BLaER1 treated with 17β-estradiol and CSF1 and Interleukin-3, amounts not matched to agents 10 nM and 100 nM (cell line): ENCODE data around the gene HNRNPH1.

ENCODE experiments used
- H3K27ac ChIP-seq, 11 experiments: shearing (Covaris generic); formaldehyde crosslinking; 2 replicates each; pipeline ENCODE4 v1.8.1; 2022
- H3K27me3 ChIP-seq, 11 experiments: shearing (Covaris generic); formaldehyde crosslinking; 2 replicates each; pipeline ENCODE4 v1.8.1; 2022
- H3K36me3 ChIP-seq, 11 experiments: shearing (Covaris generic); formaldehyde crosslinking; 2 replicates each; pipeline ENCODE4 v1.8.1; 2022
- H3K4me1 ChIP-seq, 10 experiments: shearing (Covaris generic); formaldehyde crosslinking; 2 replicates each; pipeline ENCODE4 v1.8.1; 2022
- H3K4me2 ChIP-seq, 11 experiments: shearing (Covaris generic); formaldehyde crosslinking; 2 replicates each; pipeline ENCODE4 v1.8.1; 2022
- H3K4me3 ChIP-seq, 10 experiments: shearing (Covaris generic); formaldehyde crosslinking; 2 replicates each; pipeline ENCODE4 v1.8.1; 2022
- H3K9ac ChIP-seq, 11 experiments: shearing (Covaris generic); formaldehyde crosslinking; 2 replicates each; pipeline ENCODE4 v1.8.1; 2022
- H3K9me3 ChIP-seq, 11 experiments: shearing (Covaris generic); formaldehyde crosslinking; replicated peaks in 1 of 11; 2 replicates each; pipeline ENCODE4 v1.8.1; 2022
- H4K20me1 ChIP-seq, 11 experiments: shearing (Covaris generic); formaldehyde crosslinking; 2 replicates each; pipeline ENCODE4 v1.8.1; 2022
- Cebpa-rat ChIP-seq, 11 experiments: shearing (Covaris generic); IDR thresholded peaks; 2 replicates each; pipeline ENCODE4 v1.8.1; 2022

HNRNPH1 gene

GRCh38 chr5:179599973-179600372 is 23.5 kb downstream of the HNRNPH1 start:
- no peaks in the 10 kb centered on the region for H3K9me3 ChIP-seq
- H4K20me1 ChIP-seq, result peaks cover 0 to 44% (median 12%) of the 10 kb centered on the region in 11 experiments; a peak in 17 of 22 replicates
- H3K9ac ChIP-seq, result no peak overlapping the region
- peaks cover 0 to 7% (median 0%) of the 10 kb centered on the region in 10 experiments; a peak in 6 of 20 replicates for H3K4me1 ChIP-seq
- no peak overlapping the region for H3K27ac ChIP-seq
- TF ChIP-seq Cebpa-rat (IDR thresholded peaks at IDR 0.05), result no peak
- no peak overlapping the region for H3K4me2 ChIP-seq
- H3K27me3 ChIP-seq, result no peaks in the 10 kb centered on the region
- no peak overlapping the region for H3K4me3 ChIP-seq
- peaks cover 75 to 99% (median 89%) of the 10 kb centered on the region in 11 experiments for H3K36me3 ChIP-seq

DNA sequence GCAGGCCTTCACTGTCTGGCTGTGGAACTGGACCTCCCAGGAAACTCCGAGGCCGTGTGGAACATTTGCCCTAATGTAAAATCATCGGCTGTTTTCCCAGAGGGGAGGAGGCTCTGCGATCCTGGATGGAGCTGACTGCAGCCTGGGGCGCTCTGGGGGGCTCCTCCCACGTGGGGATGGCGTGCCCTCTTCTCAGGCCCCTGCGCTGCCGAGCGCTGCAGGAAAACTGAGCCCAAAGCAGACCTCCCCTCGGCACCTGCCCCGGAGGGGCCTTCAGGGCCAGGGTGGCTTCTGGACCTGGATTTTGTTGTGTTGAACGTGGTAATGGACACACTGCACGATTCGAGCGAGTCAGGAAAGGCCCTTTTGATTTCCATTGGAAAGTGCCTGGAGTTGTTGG is 23.9 kb downstream of the HNRNPH1 start:
- TF ChIP-seq Cebpa-rat (IDR thresholded peaks at IDR 0.05), result no peak
- Histone ChIP-seq H3K36me3 (peaks cover 78 to 99% (median 89%) of the 10 kb centered on the region in 11 experiments), H4K20me1 (peaks cover 0 to 40% (median 10%) of the 10 kb centered on the region in 11 experiments; a peak in 12 of 22 replicates)

GRCh38 chr5:179599100-179599499 is 24.4 kb downstream of the HNRNPH1 start:
- Histone ChIP-seq H3K9ac (no peak overlapping the region), H3K4me2 (no peak overlapping the region), H3K36me3 (peaks cover 81 to 99% (median 89%) of the 10 kb centered on the region in 11 experiments), H3K27ac (no peak overlapping the region), H3K9me3 (no peaks in the 10 kb centered on the region), H3K4me1 (peaks cover 0 to 7% (median 0%) of the 10 kb centered on the region in 10 experiments; a peak in 5 of 20 replicates), H4K20me1 (peaks cover 0 to 38% (median 9%) of the 10 kb centered on the region in 11 experiments; a peak in 12 of 22 replicates), H3K27me3 (no peaks in the 10 kb centered on the region), H3K4me3 (no peak overlapping the region)
- no peak for TF ChIP-seq Cebpa-rat (IDR thresholded peaks at IDR 0.05)

More for the DNA sequence above, 23.9 kb downstream of the HNRNPH1 start:
- Histone ChIP-seq H3K27ac (no peak overlapping the region), H3K4me1 (peaks cover 0 to 7% (median 0%) of the 10 kb centered on the region in 10 experiments; a peak in 6 of 20 replicates), H3K27me3 (no peaks in the 10 kb centered on the region), H3K9ac (no peak overlapping the region), H3K4me2 (no peak overlapping the region), H3K9me3 (no peaks in the 10 kb centered on the region), H3K4me3 (no peak overlapping the region)

DNA sequence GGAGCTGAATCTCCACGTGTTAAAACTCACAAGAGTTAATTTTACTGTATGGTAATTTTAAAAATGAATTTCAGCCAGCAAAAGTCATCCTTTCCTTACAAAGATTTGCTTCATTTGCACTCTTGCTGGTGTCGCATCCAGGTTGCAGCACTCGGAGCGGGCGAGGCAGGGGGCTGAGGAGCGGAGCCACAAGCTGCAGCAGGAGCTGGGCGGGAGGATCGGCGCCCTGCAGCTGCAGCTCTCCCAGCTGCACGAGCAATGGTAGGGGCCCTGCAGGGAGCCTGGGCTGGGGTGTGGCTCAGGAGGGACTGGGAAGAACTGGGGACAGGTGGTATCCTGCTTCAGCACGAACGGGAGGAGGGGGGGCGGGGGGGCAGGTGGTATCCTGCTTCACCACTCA is 27.1 kb downstream of the HNRNPH1 start:
- Histone ChIP-seq H3K4me1 (peaks cover 0 to 7% (median 0%) of the 10 kb centered on the region in 10 experiments; a peak in 5 of 20 replicates), H3K4me3 (no peak overlapping the region), H3K27me3 (no peaks in the 10 kb centered on the region), H3K4me2 (no peak overlapping the region), H4K20me1 (peaks cover 0 to 30% (median 8%) of the 10 kb centered on the region in 11 experiments; a peak in 10 of 22 replicates), H3K36me3 (peaks cover 94 to 100% (median 97%) of the 10 kb centered on the region in 11 experiments), H3K27ac (no peak overlapping the region), H3K9ac (no peak overlapping the region), H3K9me3 (no peaks in the 10 kb centered on the region)
- no peak for TF ChIP-seq Cebpa-rat (IDR thresholded peaks at IDR 0.05)

- Histone ChIP-seq H3K36me3 (peaks cover 92 to 100% (median 98%) of the 10 kb centered on the region in 11 experiments), H3K4me3 (no peak overlapping the region), H3K4me1 (peaks cover 0 to 7% (median 0%) of the 10 kb centered on the region in 10 experiments; a peak in 5 of 20 replicates), H3K27me3 (no peaks in the 10 kb centered on the region), H3K9me3 (no peaks in the 10 kb centered on the region), H3K4me2 (no peak overlapping the region), H4K20me1 (peaks cover 0 to 29% (median 8%) of the 10 kb centered on the region in 11 experiments; a peak in 10 of 22 replicates), H3K27ac (no peak overlapping the region), H3K9ac (no peak overlapping the region)
- no peak for TF ChIP-seq Cebpa-rat (IDR thresholded peaks at IDR 0.05)
Observed at GRCh38 chr5:179595916-179596315, 27.6 kb downstream of the HNRNPH1 start.

DNA sequence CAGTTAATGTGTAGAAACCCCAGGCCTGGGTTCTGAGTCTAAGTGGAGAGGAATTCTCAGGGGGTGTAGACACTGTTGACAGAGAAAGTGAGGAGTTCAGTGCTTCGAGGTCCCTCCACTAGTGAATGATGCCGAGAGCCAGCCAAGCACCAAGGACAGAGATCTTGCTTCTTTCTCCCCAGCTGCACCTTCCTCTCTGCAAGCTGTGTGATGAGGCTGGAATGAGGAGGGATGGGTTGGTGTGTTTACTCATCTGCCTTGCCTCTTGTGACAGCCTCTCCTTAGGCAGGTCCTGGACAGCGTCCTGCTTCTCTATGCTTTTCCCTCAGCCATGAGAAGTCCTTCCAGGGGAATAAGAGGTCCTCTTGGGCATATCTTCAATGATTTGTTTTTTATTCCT is 35.3 kb downstream of the HNRNPH1 start:
- Histone ChIP-seq H4K20me1 (no peaks in the 10 kb centered on the region), H3K9me3 (no peaks in the 10 kb centered on the region), H3K36me3 (peaks cover 78 to 95% (median 89%) of the 10 kb centered on the region in 11 experiments), H3K4me3 (no peak overlapping the region), H3K27me3 (no peaks in the 10 kb centered on the region), H3K4me1 (peaks cover 0 to 11% (median 0%) of the 10 kb centered on the region in 10 experiments; a peak in 1 of 20 replicates), H3K9ac (no peak overlapping the region), H3K27ac (no peak overlapping the region), H3K4me2 (no peak overlapping the region)
- no peak for TF ChIP-seq Cebpa-rat (IDR thresholded peaks at IDR 0.05)

DNA sequence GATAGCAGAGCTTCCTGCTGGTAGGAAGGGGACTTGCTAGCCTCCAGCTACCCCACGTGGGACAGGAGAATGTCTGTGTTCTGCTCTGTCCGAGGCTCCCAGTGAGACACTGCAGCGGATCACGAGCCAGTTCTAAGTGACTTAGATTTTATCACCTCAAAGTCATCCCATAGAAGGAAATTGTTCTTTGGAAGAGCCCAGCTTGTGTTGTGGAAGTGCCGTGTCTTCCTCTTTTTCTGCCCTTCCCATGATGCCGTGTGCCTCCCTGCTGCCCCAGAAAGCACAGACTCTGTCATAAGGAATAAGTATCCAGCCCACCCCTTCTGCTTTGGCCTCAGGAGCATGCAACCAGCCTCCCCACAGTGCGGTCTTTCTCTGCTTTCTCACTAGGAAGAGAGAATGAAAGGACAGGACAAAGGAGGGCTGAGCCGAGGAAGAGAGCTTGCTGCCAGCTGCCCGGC is 37.5 kb downstream of the HNRNPH1 start:
- H3K27me3 ChIP-seq, result no peaks in the 10 kb centered on the region
- no peaks in the 10 kb centered on the region for H3K9me3 ChIP-seq
- peaks cover 79 to 95% (median 88%) of the 10 kb centered on the region in 11 experiments for H3K36me3 ChIP-seq
- no peak overlapping the region for H3K4me2 ChIP-seq
- H4K20me1 ChIP-seq, result no peaks in the 10 kb centered on the region
- H3K27ac ChIP-seq, result no peak overlapping the region
- no peak overlapping the region for H3K9ac ChIP-seq
- H3K4me1 ChIP-seq, result peaks cover 0 to 11% (median 0%) of the 10 kb centered on the region in 10 experiments; a peak in 1 of 20 replicates
- no peak for TF ChIP-seq Cebpa-rat (IDR thresholded peaks at IDR 0.05)
- H3K4me3 ChIP-seq, result no peak overlapping the region

DNA sequence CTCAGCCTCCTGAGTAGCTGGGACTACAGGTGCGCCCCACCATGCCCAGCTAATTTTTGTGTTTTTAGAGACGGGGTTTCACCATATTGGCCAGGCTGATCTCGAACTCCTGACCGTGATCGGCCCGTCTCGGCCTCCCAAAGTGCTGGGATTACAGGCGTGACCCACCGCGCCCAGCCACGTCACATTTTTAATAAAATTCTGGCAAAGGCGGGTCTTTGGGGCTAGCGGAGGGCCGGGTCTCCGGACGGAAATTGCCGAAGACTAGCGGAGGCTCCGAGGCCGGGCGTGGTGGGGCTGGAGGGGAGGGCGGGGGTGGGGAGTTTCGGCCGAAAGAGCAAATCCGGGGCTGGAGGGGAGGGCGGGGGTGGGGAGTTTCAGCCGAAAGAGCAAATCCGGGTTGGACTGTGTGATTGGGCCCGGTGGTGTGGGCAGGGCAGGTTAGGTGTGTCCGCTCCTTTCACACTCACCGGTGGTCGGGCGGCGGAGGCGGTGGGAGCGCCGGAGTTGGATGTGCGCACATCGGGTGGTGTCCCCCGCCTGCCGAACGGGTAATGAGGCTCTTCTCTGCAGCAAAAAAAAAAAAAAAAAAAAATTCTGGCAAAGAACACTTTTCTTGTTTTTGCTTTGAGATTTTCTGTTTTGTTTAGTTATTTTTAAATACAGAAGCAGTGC is 46.0 kb downstream of the HNRNPH1 start:
- no peak overlapping the region for H3K4me2 ChIP-seq
- no peak overlapping the region for H3K9ac ChIP-seq
- no peak for TF ChIP-seq Cebpa-rat (IDR thresholded peaks at IDR 0.05)
- H3K36me3 ChIP-seq, result peaks cover 71 to 95% (median 83%) of the 10 kb centered on the region in 11 experiments
- H3K27me3 ChIP-seq, result no peaks in the 10 kb centered on the region
- H3K9me3 ChIP-seq, result no peaks in the 10 kb centered on the region
- H3K4me3 ChIP-seq, result no peak overlapping the region
- peaks cover 0 to 7% (median 0%) of the 10 kb centered on the region in 11 experiments; a peak in 4 of 22 replicates for H4K20me1 ChIP-seq
- no peak overlapping the region for H3K27ac ChIP-seq
- no peaks in the 10 kb centered on the region for H3K4me1 ChIP-seq

- H3K27me3 ChIP-seq, result no peaks in the 10 kb centered on the region
- H4K20me1 ChIP-seq, result peaks cover 0 to 16% (median 0%) of the 10 kb centered on the region in 11 experiments; a peak in 7 of 22 replicates
- no peak for TF ChIP-seq Cebpa-rat (IDR thresholded peaks at IDR 0.05)
- peaks cover 79 to 99% (median 92%) of the 10 kb centered on the region in 11 experiments for H3K36me3 ChIP-seq
- no peaks in the 10 kb centered on the region for H3K9me3 ChIP-seq
- H3K27ac ChIP-seq, result no peak overlapping the region
- no peak overlapping the region for H3K9ac ChIP-seq
- H3K4me1 ChIP-seq, result peaks cover 0 to 20% (median 10%) of the 10 kb centered on the region in 10 experiments; a peak in 14 of 20 replicates
- no peak overlapping the region for H3K4me2 ChIP-seq
- H3K4me3 ChIP-seq, result no peak overlapping the region
Observed at GRCh38 chr5:179572386-179572785, 51.1 kb downstream of the HNRNPH1 start.
